HG03558 (cell line): ENCODE results near the gene CCDC157.

Experiments used
- ATAC-seq: cut with Tn5 transposase; IDR thresholded peaks from one replicate; pipeline ENCODE4 v1.9.1; 2021; ENCODE audit warnings: moderate number of reproducible peaks; ENCODE audit not compliant: unreplicated experiment; ENCODE audit errors: extremely low read depth

Gene CCDC157

DNA sequence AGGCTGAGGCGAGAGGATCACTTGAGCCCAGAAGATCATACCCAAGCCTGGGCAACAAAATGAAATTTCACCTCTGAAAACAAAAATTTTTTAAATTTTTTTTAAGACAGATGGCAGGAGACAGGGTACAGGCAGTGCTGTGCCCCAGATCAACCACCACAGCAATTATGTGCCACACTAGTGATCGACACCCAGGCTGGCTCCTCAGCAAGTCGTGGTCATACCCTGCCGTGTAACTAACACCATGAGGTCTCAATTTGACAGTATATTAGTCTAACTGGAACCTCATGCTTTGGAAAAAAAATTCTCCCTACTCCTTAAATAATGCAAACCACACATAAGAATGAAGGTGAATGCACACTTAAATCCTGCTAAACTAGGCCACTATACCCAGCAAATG lies 8.4 kb upstream of the CCDC157 start:
- no peak for ATAC-seq

DNA sequence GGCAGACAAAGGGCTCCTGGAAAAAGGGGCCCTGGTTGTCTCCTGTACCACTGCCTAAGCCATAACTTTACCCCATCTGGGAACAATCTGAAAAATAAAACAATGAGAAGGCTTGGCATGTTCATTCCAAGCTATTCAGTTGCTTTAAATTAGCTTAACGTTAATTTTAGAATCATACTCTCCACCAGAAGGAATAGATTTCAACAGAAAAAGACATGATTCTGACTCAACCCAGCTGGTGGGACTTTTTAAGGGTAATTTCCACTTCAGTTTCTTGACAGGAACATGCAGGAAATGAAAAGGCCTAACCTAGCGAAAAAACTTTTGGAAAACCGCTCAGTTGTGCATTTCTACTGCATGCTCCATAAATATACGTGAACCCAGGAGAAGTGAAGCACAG lies 8.0 kb upstream of the CCDC157 start:
- no peak for ATAC-seq

GRCh38 chr22:30351226-30351625 lies 5.6 kb upstream of the CCDC157 start:
- no peak for ATAC-seq

DNA sequence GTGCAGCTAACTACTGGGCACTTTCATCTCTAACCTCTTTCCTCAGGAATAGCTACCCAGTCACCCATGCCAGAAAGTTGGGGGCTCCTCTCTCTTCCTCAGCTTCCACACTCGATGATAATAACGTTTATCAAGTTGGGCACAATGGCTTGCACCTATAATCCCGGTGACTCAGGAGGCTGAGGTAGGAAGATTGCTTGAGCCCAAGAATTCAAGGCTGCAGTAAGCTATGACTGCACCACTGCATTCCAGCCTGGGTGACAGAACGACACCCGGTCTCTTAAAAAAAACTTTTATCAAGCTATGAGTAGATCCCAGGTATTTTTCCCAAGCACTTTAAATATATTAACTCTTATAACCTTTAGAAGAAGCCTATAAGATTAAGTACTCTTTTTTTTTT lies 2.2 kb upstream of the CCDC157 start:
- no peak for ATAC-seq

DNA sequence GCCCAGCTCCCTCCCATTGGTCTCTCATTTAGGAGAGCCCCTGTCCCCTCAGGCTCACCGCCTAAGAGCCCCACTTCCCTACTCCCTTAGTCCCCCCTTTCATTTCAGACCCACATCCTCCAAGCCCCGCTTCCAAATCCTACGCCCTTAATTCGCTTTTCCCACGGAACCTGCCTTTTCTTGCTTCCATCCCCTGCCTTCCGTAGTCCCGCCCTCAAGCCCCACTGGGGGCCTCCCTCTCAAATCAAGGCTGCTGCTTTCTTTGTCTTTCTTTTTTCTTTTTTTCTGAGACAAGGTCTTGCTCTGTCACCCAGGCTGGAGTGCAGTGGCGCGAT lies 396 bp downstream of the CCDC157 start:
- ATAC-seq, result no peak

GRCh38 chr22:30357650-30358215 lies 926 bp downstream of the CCDC157 start:
- no peak for ATAC-seq

- no peak for ATAC-seq
Measured at GRCh38 chr22:30358541-30358940, 1.7 kb downstream of the CCDC157 start.

DNA sequence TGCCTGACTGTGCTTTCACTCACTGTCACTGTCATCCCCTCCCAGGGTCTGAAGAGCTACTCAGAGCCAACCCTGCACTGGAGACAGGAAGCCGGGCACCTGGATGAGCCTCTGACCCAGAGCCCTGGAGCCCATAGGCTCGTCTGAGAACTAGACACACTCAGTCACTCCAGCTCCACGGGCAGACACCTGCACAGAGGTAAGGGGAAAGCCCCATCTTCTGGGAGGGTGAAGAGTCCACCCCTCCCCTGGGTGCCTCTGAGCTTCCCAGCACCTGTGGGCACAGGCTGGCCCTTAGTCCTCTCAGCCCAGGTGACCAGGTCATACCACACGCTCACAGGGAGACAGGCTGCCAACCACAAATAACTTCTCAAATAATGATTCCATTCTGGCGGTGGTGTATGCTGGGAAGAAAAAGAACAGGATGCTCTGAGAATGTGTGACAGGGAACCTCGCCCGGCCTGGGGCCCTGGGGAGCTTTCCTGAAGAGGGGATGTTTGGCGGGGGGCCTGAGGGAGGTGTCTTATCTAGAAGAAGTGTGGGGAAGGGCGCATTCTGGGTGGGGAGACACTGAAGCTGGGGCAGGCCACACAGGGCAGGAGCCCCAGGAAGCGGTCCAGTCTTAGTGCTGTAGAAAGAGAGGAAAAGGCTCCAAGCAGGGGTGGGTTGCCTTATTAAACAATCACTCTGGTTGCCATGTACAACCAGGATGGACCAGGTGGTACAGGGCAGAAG lies 5.3 kb downstream of the CCDC157 start:
- no peak for ATAC-seq

- ATAC-seq, result no peak
Measured at GRCh38 chr22:30362651-30363281, 6.0 kb downstream of the CCDC157 start.

GRCh38 chr22:30365891-30366290 lies 9.1 kb downstream of the CCDC157 start:
- no peak for ATAC-seq

- no peak for ATAC-seq
Measured at GRCh38 chr22:30368420-30368819, 11.6 kb downstream of the CCDC157 start.

GRCh38 chr22:30370641-30371230 lies 13.9 kb downstream of the CCDC157 start:
- ATAC-seq, result no peak

DNA sequence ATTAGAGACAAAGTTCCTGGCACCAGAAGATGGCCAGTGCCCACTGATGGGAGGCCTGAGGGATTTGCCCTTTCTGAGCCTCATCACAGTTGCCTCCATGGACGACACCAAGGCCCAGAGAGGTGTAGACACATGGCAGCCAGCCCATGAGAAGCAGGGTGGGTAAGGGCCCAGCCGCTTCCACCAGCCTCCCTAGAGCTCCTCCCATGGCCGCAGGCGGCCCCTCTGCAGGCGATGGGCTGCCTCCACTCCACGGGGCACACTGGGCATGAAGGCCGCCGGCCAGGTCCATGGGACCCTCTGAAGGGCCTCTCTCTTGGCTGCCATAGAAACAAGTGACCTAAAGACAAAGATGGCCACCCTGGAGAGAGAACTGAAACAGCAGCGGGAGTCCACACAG lies 14.5 kb downstream of the CCDC157 start:
- no peak for ATAC-seq

DNA sequence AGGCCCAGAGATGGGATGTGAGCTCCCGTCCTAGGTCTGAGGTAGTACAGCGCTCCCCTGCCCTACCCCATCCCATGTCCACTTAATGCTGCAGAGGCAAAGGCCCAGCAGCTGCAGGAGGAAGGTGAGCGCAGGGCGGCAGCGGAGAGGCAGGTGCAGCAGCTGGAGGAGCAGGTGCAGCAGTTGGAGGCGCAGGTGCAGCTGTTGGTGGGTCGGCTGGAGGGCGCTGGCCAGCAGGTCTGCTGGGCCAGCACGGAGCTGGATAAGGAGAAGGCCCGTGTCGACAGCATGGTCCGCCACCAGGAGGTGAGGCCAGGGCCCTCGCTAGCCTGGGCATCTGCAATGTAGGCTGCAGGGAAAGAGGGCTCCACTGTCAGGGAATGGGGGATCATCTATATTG lies 15.2 kb downstream of the CCDC157 start:
- no peak for ATAC-seq

- ATAC-seq, result no peak
Measured at GRCh38 chr22:30372915-30373314, 16.1 kb downstream of the CCDC157 start.

- ATAC-seq, result no peak
Measured at GRCh38 chr22:30373331-30374325, 16.8 kb downstream of the CCDC157 start.

- no peak for ATAC-seq
Measured at GRCh38 chr22:30375312-30375849, 18.6 kb downstream of the CCDC157 start.

- no peak for ATAC-seq
Measured at GRCh38 chr22:30380011-30380410, 23.2 kb downstream of the CCDC157 start.

GRCh38 chr22:30381264-30381663 lies 24.5 kb downstream of the CCDC157 start:
- no peak for ATAC-seq

DNA sequence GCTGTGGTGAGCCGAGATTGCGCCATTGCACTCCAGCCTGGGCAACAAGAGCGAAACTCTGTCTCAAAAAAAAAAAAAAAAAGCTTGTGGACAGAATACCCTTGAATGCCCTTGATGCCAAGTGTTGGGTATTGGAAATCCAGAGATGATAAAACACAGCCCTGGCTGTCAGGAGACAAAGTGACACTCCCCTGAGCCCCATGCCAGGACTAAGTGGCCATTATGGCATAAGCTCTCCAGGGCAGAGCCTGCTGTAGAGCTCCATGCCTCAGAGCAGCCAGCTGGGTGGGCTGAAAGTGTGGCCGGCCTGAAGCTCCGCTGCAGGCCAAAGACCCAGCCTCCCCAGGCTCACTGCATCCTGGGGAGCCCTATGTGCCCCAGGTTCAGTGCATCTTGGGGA lies 25.5 kb downstream of the CCDC157 start:
- ATAC-seq, result no peak
